Measurements from ENCODE around the gene MS4A6A.

GRCh38 chr11:60159868-60160267, 23.0 kb downstream of the MS4A6A start:
- TF ChIP-seq POLR2AphosphoS5 (IDR thresholded peaks at IDR 0.05; ENCODE audit: insufficient read depth, low read depth, low read length): peak; percentile 39
- TF ChIP-seq, protein P1, sequence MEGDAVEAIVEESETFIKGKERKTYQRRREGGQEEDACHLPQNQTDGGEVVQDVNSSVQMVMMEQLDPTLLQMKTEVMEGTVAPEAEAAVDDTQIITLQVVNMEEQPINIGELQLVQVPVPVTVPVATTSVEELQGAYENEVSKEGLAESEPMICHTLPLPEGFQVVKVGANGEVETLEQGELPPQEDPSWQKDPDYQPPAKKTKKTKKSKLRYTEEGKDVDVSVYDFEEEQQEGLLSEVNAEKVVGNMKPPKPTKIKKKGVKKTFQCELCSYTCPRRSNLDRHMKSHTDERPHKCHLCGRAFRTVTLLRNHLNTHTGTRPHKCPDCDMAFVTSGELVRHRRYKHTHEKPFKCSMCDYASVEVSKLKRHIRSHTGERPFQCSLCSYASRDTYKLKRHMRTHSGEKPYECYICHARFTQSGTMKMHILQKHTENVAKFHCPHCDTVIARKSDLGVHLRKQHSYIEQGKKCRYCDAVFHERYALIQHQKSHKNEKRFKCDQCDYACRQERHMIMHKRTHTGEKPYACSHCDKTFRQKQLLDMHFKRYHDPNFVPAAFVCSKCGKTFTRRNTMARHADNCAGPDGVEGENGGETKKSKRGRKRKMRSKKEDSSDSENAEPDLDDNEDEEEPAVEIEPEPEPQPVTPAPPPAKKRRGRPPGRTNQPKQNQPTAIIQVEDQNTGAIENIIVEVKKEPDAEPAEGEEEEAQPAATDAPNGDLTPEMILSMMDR (IDR thresholded peaks at IDR 0.05; ENCODE audit: extremely low read depth in 1 of 2, insufficient read depth in 1 of 2, low read depth in 1 of 2, low read length in 2 of 2): no peak
- no peak for TF ChIP-seq EZH2 (IDR thresholded peaks at IDR 0.05; ENCODE audit: borderline replicate concordance, low read depth, low read length, severe bottlenecking)
- peak; percentile 76 for TF ChIP-seq POLR2A (IDR thresholded peaks at IDR 0.05; ENCODE audit: low read depth, low read length)
- peak; percentile 57 for TF ChIP-seq JUN (IDR thresholded peaks at IDR 0.05; ENCODE audit: borderline replicate concordance, insufficient read depth, insufficient read length, low read depth)
- TF ChIP-seq FOS (IDR thresholded peaks at IDR 0.05; ENCODE audit: borderline replicate concordance, insufficient read depth, low read length): no peak
- TF ChIP-seq, protein P2, sequence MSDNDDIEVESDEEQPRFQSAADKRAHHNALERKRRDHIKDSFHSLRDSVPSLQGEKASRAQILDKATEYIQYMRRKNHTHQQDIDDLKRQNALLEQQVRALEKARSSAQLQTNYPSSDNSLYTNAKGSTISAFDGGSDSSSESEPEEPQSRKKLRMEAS (IDR thresholded peaks at IDR 0.05; ENCODE audit: insufficient read depth, insufficient read length): no peak
- no peak for TF ChIP-seq GATA2 (IDR thresholded peaks at IDR 0.05; ENCODE audit: insufficient read depth, insufficient read length, low read depth, low read length)
- TF ChIP-seq MYC (IDR thresholded peaks at IDR 0.05; ENCODE audit: low read depth, low read length): no peak

Data from endothelial cell of umbilical vein (primary cell).